ENCODE measurements around the gene CST11.

CST11 gene

GRCh38 chr20:23453549-23454543, 1.2 kb upstream of the CST11 start:
- no peak for DNase-seq

DNA sequence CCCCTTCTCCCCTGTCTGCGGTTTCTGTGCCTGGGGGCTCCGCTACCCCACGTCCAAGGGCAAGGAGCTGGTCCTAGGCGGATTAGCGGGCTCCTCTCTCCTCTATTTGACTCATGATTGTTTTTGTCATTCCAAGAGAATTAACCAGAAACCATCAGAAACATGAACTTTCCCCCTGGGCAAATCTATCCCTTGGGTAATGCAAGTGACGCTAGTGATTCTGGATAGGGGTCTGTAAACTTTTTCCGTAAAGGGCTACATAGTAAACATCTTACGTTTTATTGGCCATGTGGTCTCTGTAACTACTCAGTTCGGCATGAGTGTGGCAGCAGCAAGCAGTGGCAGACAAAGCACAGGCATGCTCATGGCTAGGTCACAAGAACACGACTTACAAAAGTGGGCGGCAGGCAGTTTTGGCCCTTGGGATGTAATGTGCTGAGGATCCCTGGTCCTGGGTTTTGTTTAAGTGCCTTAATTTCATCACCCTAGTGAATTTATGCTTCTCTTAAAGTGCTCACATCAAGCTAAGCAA, 654 bp downstream of the CST11 start:
- DNase-seq: no peak

GRCh38 chr20:23450877-23451276, 1.8 kb downstream of the CST11 start:
- DNase-seq: no peak

DNA sequence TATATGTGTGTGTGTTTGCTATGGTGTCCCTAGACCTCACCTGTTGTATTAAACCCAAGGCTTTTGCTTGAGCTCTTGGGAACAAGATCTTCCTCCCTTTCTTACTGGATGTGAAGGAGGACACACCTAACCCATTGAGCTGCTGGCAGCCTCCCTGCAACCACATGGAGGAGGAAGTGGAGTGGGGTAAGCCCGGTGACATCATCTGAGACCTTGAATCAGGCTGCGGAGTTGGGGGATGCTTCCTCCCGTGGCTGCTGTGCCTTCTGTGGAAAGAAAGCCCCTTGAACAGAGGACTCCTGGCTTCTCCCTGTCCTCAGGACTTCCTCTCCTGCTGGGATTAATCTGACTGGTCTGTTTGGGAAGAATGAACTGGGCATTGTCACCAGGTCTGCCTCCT, 3.3 kb downstream of the CST11 start:
- DNase-seq: peak; percentile 33 to 76

DNA sequence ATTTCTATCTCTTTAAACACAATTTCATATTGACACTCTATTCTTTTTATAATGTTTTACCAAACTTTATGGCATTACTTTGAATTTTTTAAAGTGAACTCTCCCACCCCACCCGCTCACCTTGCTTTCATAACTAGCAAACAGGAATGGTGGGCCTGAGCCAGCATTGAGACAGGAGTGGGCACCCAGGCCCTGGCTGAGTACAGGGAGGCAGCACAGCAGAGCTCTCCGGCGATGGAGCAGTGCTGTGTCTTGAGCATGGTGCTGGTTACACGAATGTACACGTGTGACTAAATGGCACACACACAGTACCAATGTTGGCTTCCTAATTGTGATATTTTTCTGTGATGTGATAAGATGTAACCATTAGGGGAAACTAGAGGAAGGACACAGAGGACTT, 4.5 kb downstream of the CST11 start:
- no peak for DNase-seq

- DNase-seq: peak; percentile 65 to 70
These were observed 6.2 kb downstream of the CST11 start for GRCh38 chr20:23446505-23446904.

- no peak for DNase-seq
These were observed 7.0 kb downstream of the CST11 start for GRCh38 chr20:23445596-23446217.

GRCh38 chr20:23444859-23445258, 7.8 kb downstream of the CST11 start:
- no peak for DNase-seq

DNA sequence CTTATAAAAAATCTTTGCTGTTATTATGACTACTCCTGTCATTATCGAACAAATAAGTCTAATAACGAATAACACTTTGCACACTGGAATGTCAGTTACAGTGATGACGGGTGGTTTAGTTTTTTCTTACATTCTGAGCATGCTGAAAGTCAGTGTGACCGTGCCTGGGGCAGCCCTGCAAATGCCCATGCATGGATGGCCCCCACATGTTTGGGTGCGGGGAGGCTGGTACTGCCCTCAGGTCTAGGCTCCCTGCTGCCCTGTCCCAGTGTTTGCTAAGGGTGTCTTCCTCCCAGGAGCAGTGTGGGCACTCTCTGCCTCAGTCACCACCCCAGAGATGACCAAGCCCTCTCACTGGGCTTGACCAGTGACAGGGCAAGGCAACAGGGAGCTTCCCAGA, 10.2 kb downstream of the CST11 start:
- no peak for DNase-seq

GRCh38 chr20:23441850-23442313, 10.8 kb downstream of the CST11 start:
- DNase-seq: peak; percentile 76 to 77

- DNase-seq: no peak
These were observed 12.7 kb downstream of the CST11 start for GRCh38 chr20:23440004-23440403.

DNA sequence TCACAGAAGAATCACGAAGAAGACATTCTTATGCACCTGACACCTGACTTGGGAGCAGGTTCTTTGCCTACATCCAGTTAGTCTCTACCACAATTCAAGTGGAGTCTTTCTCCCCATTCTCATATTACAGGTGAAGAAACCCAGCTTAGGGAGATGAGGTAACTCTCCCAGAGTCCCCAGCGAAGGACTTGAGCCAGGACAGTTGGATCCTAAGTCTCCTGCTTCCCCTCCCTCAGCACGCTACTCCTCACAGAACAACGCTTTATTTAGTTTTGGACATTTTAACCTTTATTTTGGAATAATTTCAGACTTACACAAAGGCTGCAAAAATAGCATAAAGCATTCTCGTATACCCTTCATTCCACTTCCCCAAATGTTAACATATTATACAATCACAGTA, 14.0 kb downstream of the CST11 start:
- no peak for DNase-seq

DNA sequence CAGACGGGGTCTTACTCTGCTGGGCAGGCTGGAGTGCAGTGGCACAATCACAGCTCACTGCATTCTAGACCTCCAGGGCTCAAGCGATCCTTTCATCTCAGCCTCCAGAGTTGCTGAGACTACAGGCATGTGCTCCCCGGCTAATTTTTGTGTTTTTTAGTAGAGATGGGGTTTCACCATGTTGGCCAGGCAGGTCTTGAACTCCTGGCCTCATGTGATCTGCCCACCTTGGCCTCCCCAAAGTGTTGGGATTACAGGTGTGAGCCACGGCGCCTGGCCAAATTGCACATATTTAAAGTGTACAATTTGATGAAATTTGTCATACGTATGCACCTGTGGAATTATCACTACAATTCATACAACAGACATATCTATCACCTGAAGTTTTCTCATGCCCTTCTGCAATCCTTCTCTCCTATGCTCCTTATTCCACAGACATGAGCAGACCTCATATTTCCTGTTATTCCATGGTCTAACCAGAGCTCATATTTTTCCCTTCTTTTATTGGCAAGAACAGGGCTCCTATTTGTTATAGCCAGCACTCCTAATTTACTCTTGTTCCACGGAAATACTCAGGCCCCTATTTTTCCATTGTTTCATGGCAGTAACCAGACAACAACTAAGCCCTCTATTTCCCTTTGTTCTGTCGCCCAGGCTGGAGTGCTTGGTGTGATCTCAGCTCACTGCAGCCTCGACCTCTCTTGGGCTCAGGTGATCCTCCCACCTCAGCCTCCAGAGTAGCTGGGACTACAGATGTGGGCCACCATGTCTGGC, 15.4 kb downstream of the CST11 start:
- DNase-seq: no peak

DNA sequence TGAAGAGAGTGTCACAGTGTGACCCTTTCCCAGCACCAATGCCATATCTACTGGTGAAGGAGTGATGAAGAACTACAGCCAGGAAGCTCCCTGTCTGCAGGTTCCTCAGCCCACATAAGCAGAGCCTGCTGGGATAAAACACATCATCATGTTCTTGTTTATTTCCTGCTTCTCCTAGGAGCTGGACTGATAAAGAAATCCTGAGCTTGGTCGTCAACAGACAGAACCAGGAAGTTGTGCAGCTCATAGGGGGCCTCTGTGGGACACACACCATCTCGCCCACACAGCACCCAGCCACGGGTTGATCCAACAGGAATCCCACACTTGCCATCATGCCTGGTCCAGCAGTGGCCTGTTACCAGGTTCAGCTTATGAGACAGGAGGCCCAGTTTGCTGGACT, 16.0 kb downstream of the CST11 start:
- DNase-seq: peak; percentile 5 to 34

- no peak for DNase-seq
These were observed 16.8 kb downstream of the CST11 start for GRCh38 chr20:23435626-23436539.

DNA sequence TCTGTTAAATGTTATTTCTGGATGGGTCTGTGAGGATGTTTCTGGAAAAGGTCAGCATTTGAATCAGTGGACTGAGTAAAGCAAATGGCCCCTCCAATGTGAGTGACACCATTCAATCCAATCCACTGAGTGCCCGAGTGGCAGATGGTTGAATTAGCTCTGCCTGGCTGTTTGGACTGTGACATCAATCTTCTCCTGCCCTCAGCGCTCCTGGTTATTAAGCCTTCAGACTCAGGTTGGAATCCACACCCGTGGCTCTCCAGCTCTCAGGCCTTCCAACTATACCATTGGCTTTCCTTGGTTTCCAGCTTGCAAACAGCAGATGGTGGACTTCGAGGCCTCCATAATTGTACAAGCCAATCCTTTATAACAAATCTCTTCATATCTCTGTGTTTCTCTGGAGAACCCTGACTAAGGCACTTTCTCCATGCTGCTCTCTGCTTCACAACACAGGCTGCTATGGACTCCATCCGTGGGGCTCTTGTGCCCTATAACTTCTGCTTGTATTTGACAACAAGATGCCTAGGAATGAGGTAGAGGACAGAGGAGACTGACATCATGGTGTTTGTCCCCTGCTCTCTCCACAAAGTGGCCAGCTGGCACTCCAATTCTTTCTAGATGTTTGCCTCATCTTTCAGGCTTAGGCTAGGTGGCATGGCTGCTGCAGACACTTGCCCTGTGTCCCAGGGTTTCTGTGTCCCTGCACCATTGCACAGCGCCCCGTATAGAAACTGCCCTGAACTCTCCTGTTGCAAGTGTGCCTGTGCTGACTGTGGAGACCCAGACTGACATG, 18.0 kb downstream of the CST11 start:
- no peak for DNase-seq

GRCh38 chr20:23433628-23434027, 19.0 kb downstream of the CST11 start:
- DNase-seq: no peak

DNA sequence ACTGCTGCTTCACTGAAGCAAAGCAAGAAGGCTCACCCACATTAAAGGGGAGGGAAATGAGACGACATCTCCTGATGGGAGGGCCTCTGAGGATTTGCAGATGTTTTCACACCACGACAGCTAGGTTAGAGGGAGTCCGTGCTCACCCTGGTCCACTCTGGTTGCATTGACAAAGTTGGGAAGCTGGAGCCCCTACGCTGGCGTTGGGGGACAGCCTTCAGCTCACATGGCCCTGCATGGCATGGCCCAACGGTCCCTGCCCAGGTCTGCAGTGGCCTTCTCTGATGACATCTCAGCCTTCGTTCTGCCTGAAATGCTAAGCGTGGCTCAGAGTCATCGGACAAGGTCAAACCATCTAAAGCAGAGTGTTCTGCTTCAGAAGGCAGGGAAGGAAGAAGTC, 27.5 kb downstream of the CST11 start:
- DNase-seq: no peak

DNA sequence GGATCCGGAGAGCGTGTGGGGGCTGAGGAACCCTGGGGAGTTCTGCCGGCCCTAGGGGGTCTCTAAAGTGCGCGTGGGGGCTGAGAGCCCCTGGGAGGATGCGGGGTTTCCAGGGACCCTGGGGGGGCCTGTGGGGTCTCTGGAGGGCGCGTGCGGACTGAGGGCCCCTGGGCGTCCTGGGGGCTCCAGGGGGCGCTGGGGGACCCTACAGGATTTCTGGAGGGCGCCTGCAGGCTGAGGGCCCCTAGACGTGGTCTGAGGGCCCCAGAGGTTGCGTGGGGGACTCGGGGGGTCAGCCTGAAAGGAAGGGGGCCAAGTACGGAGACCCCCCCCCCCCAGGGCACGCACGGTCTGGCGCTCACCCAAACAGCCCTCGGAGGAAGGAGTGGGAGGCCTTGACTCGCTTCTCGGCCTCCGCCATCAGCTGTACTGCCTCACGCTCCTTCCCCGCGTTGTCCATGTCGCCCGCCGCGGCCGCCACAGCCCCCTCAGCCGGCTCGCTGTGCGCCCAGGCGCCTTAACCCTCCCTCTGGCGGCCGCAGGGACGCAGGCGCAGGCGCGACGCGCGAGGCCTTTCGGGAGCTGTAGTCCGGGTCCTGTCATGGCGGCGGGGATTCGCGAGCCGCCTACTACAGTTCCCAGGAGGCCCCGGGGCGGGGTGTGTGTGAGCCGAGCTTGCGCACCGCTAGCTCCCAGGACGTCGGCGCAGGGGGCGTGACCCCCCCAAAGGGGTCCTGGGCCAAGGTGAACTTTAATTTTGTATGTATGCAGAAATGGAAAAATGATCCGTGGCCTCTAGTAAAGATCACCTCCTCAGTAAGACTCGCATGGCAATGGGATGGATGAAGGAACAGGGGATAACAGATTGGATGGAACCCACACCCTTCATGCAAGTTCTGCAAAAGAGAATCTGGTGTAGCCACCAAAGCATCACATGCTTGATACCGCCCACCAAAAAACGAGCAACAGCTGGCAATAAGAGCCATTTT, 31.4 kb downstream of the CST11 start, which contains the start of gene NAPB:
TSS of gene NAPB (minus strand) at position 546 of the 989 bp plus-strand sequence. CDS start at position 460, 86 bp downstream.
- peak; percentile 93 to 96 for DNase-seq
